Endodermal cell (in vitro differentiated cells): ENCODE results near the gene DTNA. TPM values are rescaled to one million over a fixed set of nuclear protein-coding genes. Genes with fewer than 3 reads are reported as not detected.

ENCODE experiments used
- DNase-seq: peaks from one replicate; pipeline ENCODE4 v3.0.0-alpha.2; 2017
- H3K27ac ChIP-seq: 2 replicates; pipeline ENCODE4 v1.5.1; 2013; ENCODE audit warnings: mild to moderate bottlenecking, low read depth, low read length, moderate library complexity
- H3K27me3 ChIP-seq: 2 replicates; pipeline ENCODE4 v1.6.1; 2013; ENCODE audit warnings: mild to moderate bottlenecking, low read length, moderate library complexity; ENCODE audit not compliant: insufficient read depth, control insufficient read depth, poor library complexity, severe bottlenecking
- H3K36me3 ChIP-seq: 2 replicates; pipeline ENCODE4 v1.7.0; 2013; ENCODE audit warnings: mild to moderate bottlenecking, low read length, moderate library complexity; ENCODE audit not compliant: control insufficient read depth, insufficient read depth
- H3K4me1 ChIP-seq: one replicate; pipeline ENCODE4 v1.7.0; 2013; ENCODE audit warnings: low read length; ENCODE audit not compliant: control insufficient read depth, insufficient read depth
- H3K4me3 ChIP-seq: 2 replicates; pipeline ENCODE4 v1.5.1; 2013; ENCODE audit warnings: mild to moderate bottlenecking, low read length, moderate library complexity
- H3K9ac ChIP-seq: 2 replicates; pipeline ENCODE4 v1.6.1; 2013; ENCODE audit warnings: mild to moderate bottlenecking, low read length, moderate library complexity; ENCODE audit not compliant: poor library complexity, severe bottlenecking; ENCODE audit errors: extremely low read depth
- H3K9me3 ChIP-seq: 2 replicates; pipeline ENCODE4 v1.6.1; 2013; ENCODE audit warnings: mild to moderate bottlenecking, low read length, moderate library complexity; ENCODE audit not compliant: control insufficient read depth
- H3K27ac Mint-ChIP-seq: 2 replicates; pipeline ENCODE4 v1.8.0; 2020; ENCODE audit warnings: mixed read lengths
- H3K27me3 Mint-ChIP-seq: 2 replicates; pipeline ENCODE4 v1.8.0; 2021; ENCODE audit warnings: mild to moderate bottlenecking, mixed read lengths; ENCODE audit not compliant: insufficient read depth
- H3K36me3 Mint-ChIP-seq: 2 replicates; pipeline ENCODE4 v1.8.0; 2020; ENCODE audit warnings: low read depth, mixed read lengths
- H3K4me1 Mint-ChIP-seq: 2 replicates; pipeline ENCODE4 v1.8.0; 2020; ENCODE audit warnings: mixed read lengths
- H3K4me3 Mint-ChIP-seq: 2 replicates; pipeline ENCODE4 v1.8.0; 2020; ENCODE audit warnings: mild to moderate bottlenecking, moderate library complexity, mixed read lengths
- H3K9me3 Mint-ChIP-seq: 2 replicates; pipeline ENCODE4 v1.8.0; 2020; ENCODE audit warnings: mild to moderate bottlenecking, mixed read lengths
- WGBS, 2 experiments: methylation state at CpG; one replicate each; pipeline versions ENCODE4 v1.1.5 to v1.1.7; 2013; ENCODE audit warnings: missing lambda C conversion rate in 2 of 2, mixed read lengths in 1 of 2; ENCODE audit not compliant: insufficient coverage in 1 of 2, insufficient read length in 1 of 2; 5-methylcytosine and 5-hydroxymethylcytosine counted together
- total RNA-seq, 2 donors: library from RNA; stranded (reverse); fragmentation: NEBNext Ultra II Directional in 1 of 2; extraction: Animal tissue kit (Norgen Biotek cat#: 25700) in 1 of 2; gene quantifications; 2 replicates in 1 of 2; 3 replicates in 1 of 2; pipeline ENCODE4 v1.2.1, GENCODE V29; 2021
- TF ChIP-seq, protein P1 (sequence below): fragments of 200-600 bp; sonication (generic); conservative IDR thresholded peaks from 2 replicates; pipeline ENCODE4 v1.5.0; 2021; ENCODE audit warnings: antibody characterized with exemption, mild to moderate bottlenecking

The DTNA gene
- total RNA-seq, 2 donors from 2014 or later, result 45.6 to 51.6 TPM

DNA sequence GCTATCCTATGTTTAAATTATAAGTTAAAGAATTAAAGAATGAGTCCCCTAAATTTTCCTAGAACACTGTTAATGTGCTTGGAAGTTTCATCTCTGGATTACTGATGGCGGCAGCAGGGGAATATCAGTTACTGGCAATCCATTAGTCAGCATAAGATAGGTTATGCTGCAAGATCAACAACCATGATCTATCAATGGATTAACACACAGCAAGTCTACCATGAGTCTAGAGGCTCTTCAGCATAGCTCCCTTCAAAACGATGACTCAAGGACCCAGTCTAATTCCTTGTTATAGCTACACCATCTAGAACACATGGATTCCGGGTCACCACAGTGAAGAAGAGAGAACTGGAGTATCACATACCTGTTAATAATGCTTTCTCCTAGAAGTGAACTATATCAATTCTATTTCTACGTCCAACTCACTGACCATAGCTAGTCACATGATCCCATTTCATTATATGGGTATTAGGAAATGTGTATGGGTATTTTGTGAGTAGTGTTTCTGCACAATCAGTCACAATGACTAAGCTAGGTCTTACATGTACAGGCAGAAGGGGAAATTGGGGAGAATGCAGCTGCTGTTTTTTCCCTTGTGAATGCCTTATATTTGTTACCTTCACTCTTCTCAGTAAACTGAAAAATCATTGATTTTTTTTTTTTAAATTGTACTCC is 222.8 kb downstream of the DTNA start:
- Histone ChIP-seq H3K4me3 (no peak overlapping the region), H3K36me3 (no peaks in the 10 kb centered on the region), H3K27me3 (no peaks in the 10 kb centered on the region), H3K27ac (no peak overlapping the region), H3K9me3 (no peaks in the 10 kb centered on the region), H3K9ac (no peak overlapping the region), H3K4me1 (peaks cover 2% of the 10 kb centered on the region)
- 93 to 100% methylated on average over 1 to 4 of the region's 4 CpGs for WGBS, 2 experiments
- H3K4me3 Mint-ChIP-seq, result no peak overlapping the region
- H3K9me3 Mint-ChIP-seq, result no peaks in the 10 kb centered on the region
- H3K36me3 Mint-ChIP-seq, result no peaks in the 10 kb centered on the region
- H3K27ac Mint-ChIP-seq, result no peak overlapping the region
- TF ChIP-seq, protein P1, sequence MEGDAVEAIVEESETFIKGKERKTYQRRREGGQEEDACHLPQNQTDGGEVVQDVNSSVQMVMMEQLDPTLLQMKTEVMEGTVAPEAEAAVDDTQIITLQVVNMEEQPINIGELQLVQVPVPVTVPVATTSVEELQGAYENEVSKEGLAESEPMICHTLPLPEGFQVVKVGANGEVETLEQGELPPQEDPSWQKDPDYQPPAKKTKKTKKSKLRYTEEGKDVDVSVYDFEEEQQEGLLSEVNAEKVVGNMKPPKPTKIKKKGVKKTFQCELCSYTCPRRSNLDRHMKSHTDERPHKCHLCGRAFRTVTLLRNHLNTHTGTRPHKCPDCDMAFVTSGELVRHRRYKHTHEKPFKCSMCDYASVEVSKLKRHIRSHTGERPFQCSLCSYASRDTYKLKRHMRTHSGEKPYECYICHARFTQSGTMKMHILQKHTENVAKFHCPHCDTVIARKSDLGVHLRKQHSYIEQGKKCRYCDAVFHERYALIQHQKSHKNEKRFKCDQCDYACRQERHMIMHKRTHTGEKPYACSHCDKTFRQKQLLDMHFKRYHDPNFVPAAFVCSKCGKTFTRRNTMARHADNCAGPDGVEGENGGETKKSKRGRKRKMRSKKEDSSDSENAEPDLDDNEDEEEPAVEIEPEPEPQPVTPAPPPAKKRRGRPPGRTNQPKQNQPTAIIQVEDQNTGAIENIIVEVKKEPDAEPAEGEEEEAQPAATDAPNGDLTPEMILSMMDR, result no peak
- DNase-seq, result no peak
- H3K27me3 Mint-ChIP-seq, result no peaks in the 10 kb centered on the region
- peaks cover 8% of the 10 kb centered on the region for H3K4me1 Mint-ChIP-seq

DNA sequence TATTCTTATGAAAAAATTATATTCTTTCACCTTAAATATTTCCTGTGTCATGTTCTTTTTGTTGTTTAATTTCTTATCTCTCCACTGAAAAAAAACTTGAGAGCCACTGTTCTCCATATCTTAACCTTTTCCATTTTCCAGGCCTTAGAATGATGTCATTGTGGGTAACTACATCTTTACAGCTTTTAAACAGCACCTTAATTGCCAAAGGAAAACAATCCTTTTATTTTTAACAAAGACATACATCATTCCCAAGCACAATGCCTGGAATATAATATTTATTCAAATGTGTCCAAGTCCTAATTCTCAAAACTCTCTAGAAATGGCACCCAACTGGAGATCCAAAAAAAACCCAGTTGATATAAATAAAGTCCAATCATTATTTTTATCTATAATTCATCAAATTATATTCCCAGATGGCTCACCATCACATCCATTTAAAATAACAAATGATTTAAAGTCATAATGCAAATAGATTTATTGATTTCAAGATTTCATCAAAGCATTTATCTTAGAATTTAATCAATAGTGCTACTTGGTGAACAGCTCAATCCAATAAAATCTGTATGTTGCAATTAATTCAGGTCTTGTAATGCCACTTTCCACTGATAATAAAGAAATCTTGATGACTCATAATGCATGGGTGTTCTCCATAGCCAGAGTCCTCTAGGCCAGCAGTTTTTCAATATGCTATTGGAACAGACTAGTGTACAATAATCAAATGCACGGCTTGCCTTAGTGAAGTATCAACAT is 224.0 kb downstream of the DTNA start:
- H3K36me3 ChIP-seq, result no peaks in the 10 kb centered on the region
- TF ChIP-seq, protein P1, result no peak
- peaks cover 7% of the 10 kb centered on the region for H3K4me1 Mint-ChIP-seq
- H3K27me3 ChIP-seq, result no peaks in the 10 kb centered on the region
- 100% methylated on average over 1 of the region's 1 CpG; no CpG with 5 or more reads in 1 of the 2 experiments for WGBS, 2 experiments
- no peak overlapping the region for H3K4me3 ChIP-seq
- H3K9ac ChIP-seq, result no peak overlapping the region
- DNase-seq, result no peak
- no peak overlapping the region for H3K27ac Mint-ChIP-seq
- H3K27me3 Mint-ChIP-seq, result no peaks in the 10 kb centered on the region
- peaks cover 2% of the 10 kb centered on the region for H3K4me1 ChIP-seq
- no peaks in the 10 kb centered on the region for H3K36me3 Mint-ChIP-seq
- H3K9me3 ChIP-seq, result no peaks in the 10 kb centered on the region
- H3K9me3 Mint-ChIP-seq, result no peaks in the 10 kb centered on the region
- H3K27ac ChIP-seq, result no peak overlapping the region
- H3K4me3 Mint-ChIP-seq, result no peak overlapping the region

DNA sequence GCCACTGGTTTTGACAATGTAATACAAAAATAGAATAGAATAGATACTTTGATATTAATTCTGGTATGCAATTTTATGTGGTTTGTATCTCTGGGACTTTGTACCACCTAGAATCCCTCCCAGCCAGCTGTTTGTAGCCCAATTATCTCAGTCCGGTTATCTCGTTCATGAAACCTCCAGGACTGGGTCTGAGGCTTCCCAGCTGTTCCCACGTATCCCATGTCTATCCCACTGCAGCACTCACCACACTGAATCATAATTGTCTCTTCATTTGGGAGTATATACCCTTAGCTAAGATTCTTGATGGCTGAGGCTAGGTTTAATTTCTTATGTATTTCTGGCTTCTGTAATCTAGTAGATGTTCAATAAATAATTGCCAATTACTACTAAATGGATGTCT is 226.7 kb downstream of the DTNA start:
- H3K27me3 Mint-ChIP-seq, result no peaks in the 10 kb centered on the region
- WGBS, 2 experiments, result 89% methylated on average over 3 of the region's 3 CpGs; no CpG with 5 or more reads in 1 of the 2 experiments
- no peak overlapping the region for H3K4me3 Mint-ChIP-seq
- H3K9me3 Mint-ChIP-seq, result no peaks in the 10 kb centered on the region
- no peak for DNase-seq
- H3K9me3 ChIP-seq, result no peaks in the 10 kb centered on the region
- H3K9ac ChIP-seq, result no peak overlapping the region
- TF ChIP-seq, protein P1, result no peak
- H3K27ac ChIP-seq, result no peak overlapping the region
- no peak overlapping the region for H3K4me3 ChIP-seq
- no peak overlapping the region for H3K27ac Mint-ChIP-seq
- peaks cover 2% of the 10 kb centered on the region for H3K4me1 Mint-ChIP-seq
- H3K36me3 Mint-ChIP-seq, result no peaks in the 10 kb centered on the region
- H3K4me1 ChIP-seq, result no peaks in the 10 kb centered on the region
- no peaks in the 10 kb centered on the region for H3K27me3 ChIP-seq
- H3K36me3 ChIP-seq, result no peaks in the 10 kb centered on the region
